Keratinocyte (primary cell): ENCODE data around the gene ADAMTSL4. TPM values are rescaled to one million over a fixed set of nuclear protein-coding genes. Genes with fewer than 3 reads are reported as not detected.

ENCODE experiments used
- DNase-seq: peaks from one replicate; pipeline ENCODE4 v3.0.0-alpha.2; 2011; ENCODE audit warnings: low read depth, missing footprints, low spot score
- FAIRE-seq: peaks from 2 replicates; lab custom pipeline; 2011; peaks lifted over from hg19 to GRCh38; lab: Jason Lieb, UNC
- H2AFZ ChIP-seq: 2 replicates; pipeline ENCODE4 v1.6.0; 2012; ENCODE audit warnings: low read length, control low read depth, inconsistent platforms; ENCODE audit not compliant: control insufficient read depth
- H3K27ac ChIP-seq: 2 replicates; pipeline ENCODE4 v1.5.1; 2011; ENCODE audit warnings: low read length; ENCODE audit not compliant: control insufficient read depth, insufficient read depth
- H3K27me3 ChIP-seq: 3 replicates; pipeline ENCODE4 v1.6.0; 2011; ENCODE audit warnings: low read length; ENCODE audit not compliant: control insufficient read depth, insufficient read depth; ENCODE audit errors: extremely low read depth
- H3K36me3 ChIP-seq, 2 experiments: 2 replicates in 1 of 2; 3 replicates in 1 of 2; pipeline ENCODE4 v1.5.1; 2011; ENCODE audit warnings: low read length in 2 of 2, mild to moderate bottlenecking in 1 of 2; ENCODE audit not compliant: control insufficient read depth in 2 of 2, insufficient read depth in 2 of 2; ENCODE audit errors: extremely low read depth in 1 of 2
- H3K4me1 ChIP-seq: 3 replicates; pipeline ENCODE4 v1.5.1; 2011; ENCODE audit warnings: low read length; ENCODE audit not compliant: control insufficient read depth, insufficient read depth; ENCODE audit errors: extremely low read depth
- H3K4me2 ChIP-seq: 3 replicates; pipeline ENCODE4 v1.6.0; 2011; ENCODE audit warnings: low read depth, low read length; ENCODE audit not compliant: control insufficient read depth, insufficient read depth; ENCODE audit errors: extremely low read depth
- H3K4me3 ChIP-seq, 3 experiments: fragments of 200-600 bp in 1 of 3; sonication (generic) in 1 of 3; 2 replicates in 2 of 3; 3 replicates in 1 of 3; pipeline ENCODE4 v1.5.1; 2011 to 2016; ENCODE audit warnings: low read length in 3 of 3, mild to moderate bottlenecking in 3 of 3, control low read depth in 2 of 3, inconsistent platforms in 1 of 3, low read depth in 1 of 3, mixed read lengths in 1 of 3, mixed run types in 1 of 3, moderate library complexity in 1 of 3; ENCODE audit not compliant: control insufficient read depth in 2 of 3, insufficient read depth in 2 of 3; ENCODE audit errors: extremely low read depth in 1 of 3
- H3K79me2 ChIP-seq: 2 replicates; pipeline ENCODE4 v1.6.0; 2012; ENCODE audit warnings: low read length; ENCODE audit not compliant: control insufficient read depth, insufficient read depth
- H3K9ac ChIP-seq: 3 replicates; pipeline ENCODE4 v1.6.0; 2011; ENCODE audit warnings: low read length; ENCODE audit not compliant: control insufficient read depth, insufficient read depth; ENCODE audit errors: extremely low read depth
- H3K9me1 ChIP-seq: 3 replicates; pipeline ENCODE4 v1.6.0; 2011; ENCODE audit warnings: low read length; ENCODE audit not compliant: control insufficient read depth, insufficient read depth; ENCODE audit errors: extremely low read depth
- H3K9me3 ChIP-seq: 2 replicates; pipeline ENCODE4 v1.5.1; 2012; ENCODE audit warnings: low read depth, low read length; ENCODE audit not compliant: control insufficient read depth
- H4K20me1 ChIP-seq: 3 replicates; pipeline ENCODE4 v1.6.0; 2011; ENCODE audit warnings: low read length; ENCODE audit not compliant: control insufficient read depth, insufficient read depth; ENCODE audit errors: extremely low read depth
- CTCF ChIP-seq, 3 experiments: IDR thresholded peaks in 1 of 3; conservative IDR thresholded peaks in 1 of 3; optimal IDR thresholded peaks in 1 of 3; 2 replicates in 2 of 3; 3 replicates in 1 of 3; pipeline versions ENCODE3 to v1.5.1; 2011; ENCODE audit warnings: low read length in 3 of 3, mild to moderate bottlenecking in 3 of 3, moderate library complexity in 2 of 3, control low read depth in 1 of 3, inconsistent platforms in 1 of 3; ENCODE audit not compliant: insufficient read depth in 2 of 3; ENCODE audit errors: extremely low read depth in 1 of 3
- EZH2 ChIP-seq: IDR thresholded peaks from one replicate; pipeline ENCODE4 v1.6.1; 2012; ENCODE audit warnings: inconsistent platforms, mild to moderate bottlenecking, low read length, moderate library complexity
- dilution Hi-C: fragments of 300-500 bp; cut with MboI; formaldehyde crosslinking; loops from one replicate; pipeline ENCODE4 v1.7.0; 2020; ENCODE audit warnings: low sequenced_read_pairs; ENCODE audit not compliant: extremely low pct_ligation_motif_present
- polyA plus RNA-seq, 5 experiments: library from polyadenylated mRNA; depleted of rRNA in 3 of 5; stranded (reverse) in 3 of 5; stranded (forward) in 1 of 5; unstranded in 1 of 5; fragments of >200 nt; gene quantifications; 1 replicate in 1 of 5; 2 replicates in 3 of 5; 3 replicates in 1 of 5; pipeline versions ENCODE4 v1.2.1 to v1.2.3, GENCODE V29; 2011 to 2012; ENCODE audit warnings: missing spikeins in 2 of 5, low read depth in 1 of 5, low replicate concordance in 1 of 5

The ADAMTSL4 gene
- polyA plus RNA-seq, 1 donor (not counting 4 experiments of a cell fraction or from before 2014, with no cell fraction given) = 7.0 TPM

DNA sequence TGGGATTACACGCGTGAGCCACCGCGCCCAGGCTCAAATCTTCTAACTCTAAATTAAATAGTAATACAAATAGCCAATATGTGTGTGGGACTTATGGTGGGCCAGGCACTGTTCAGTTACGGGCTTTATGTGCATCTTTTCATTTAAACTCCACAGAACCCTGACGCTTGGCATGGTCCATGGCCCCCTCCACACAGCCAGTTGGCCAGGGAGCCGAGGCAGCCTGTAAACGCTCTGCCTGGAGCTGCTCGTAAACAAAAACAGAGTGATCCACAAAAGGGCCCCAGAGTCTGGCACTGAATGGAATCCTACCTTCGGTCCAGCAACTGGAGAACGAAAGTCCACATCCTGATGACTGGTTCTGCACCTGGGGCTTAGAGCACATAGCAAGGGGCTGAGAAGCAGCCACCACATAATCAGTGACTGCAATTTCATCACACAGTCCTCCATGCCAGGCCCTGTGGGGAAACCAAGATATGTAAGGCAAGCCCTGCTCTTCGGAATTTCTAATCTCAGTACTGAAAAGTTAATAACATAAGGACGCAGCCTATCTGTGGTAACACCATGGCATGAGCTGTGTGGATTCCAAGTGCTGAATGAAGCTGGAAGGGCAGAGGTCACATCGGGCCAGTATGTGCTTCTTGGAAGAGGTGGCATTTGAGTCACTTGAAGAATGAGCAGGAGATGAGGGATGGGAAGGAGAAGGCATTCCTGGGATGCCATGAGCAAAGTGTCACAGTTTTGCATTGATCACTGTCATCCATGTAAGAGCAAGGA lies 13.5 kb upstream of the ADAMTSL4 start:
- H3K4me2 ChIP-seq = no peak overlapping the region
- H3K9me1 ChIP-seq = no peaks in the 10 kb centered on the region
- DNase-seq = no peak
- H3K36me3 ChIP-seq = no peaks in the 10 kb centered on the region
- no peaks in the 10 kb centered on the region for H3K9me3 ChIP-seq
- H3K4me3 ChIP-seq = no peak overlapping the region
- no peaks in the 10 kb centered on the region for H4K20me1 ChIP-seq
- no peak for FAIRE-seq
- TF ChIP-seq CTCF (optimal IDR thresholded peaks at IDR 0.05 in 1 of 3, IDR thresholded peaks at IDR 0.05 in 1 of 3, conservative IDR thresholded peaks at IDR 0.05 in 1 of 3; ENCODE audit: extremely low read depth in 1 of 3, insufficient read depth in 2 of 3, low read length in 3 of 3) (no peak), EZH2 (no peak)
- H2AFZ ChIP-seq = no peak overlapping the region
- H3K27me3 ChIP-seq = no peaks in the 10 kb centered on the region
- no peak overlapping the region for H3K27ac ChIP-seq
- dilution Hi-C loops = no loop called here
- H3K4me1 ChIP-seq = peaks cover 46% of the 10 kb centered on the region
- H3K9ac ChIP-seq = no peak overlapping the region
- H3K79me2 ChIP-seq = no peaks in the 10 kb centered on the region

- DNase-seq = no peak
- peak overlapping the region; percentile 72 for H2AFZ ChIP-seq
- H3K79me2 ChIP-seq = no peaks in the 10 kb centered on the region
- FAIRE-seq = no peak
- H3K36me3 ChIP-seq = no peaks in the 10 kb centered on the region
- TF ChIP-seq CTCF (optimal IDR thresholded peaks at IDR 0.05 in 1 of 3, IDR thresholded peaks at IDR 0.05 in 1 of 3, conservative IDR thresholded peaks at IDR 0.05 in 1 of 3; ENCODE audit: extremely low read depth in 1 of 3, insufficient read depth in 2 of 3, low read length in 3 of 3) (no peak), EZH2 (no peak)
- no peaks in the 10 kb centered on the region for H4K20me1 ChIP-seq
- H3K9me1 ChIP-seq = no peaks in the 10 kb centered on the region
- dilution Hi-C loops = no loop called here
- H3K27ac ChIP-seq = peak overlapping the region; percentile 78
- H3K9me3 ChIP-seq = no peaks in the 10 kb centered on the region
- H3K4me1 ChIP-seq = peaks cover 45% of the 10 kb centered on the region
- H3K9ac ChIP-seq = no peak overlapping the region
- H3K4me2 ChIP-seq = peak overlapping the region; percentile 79
- no peak overlapping the region for H3K4me3 ChIP-seq
- no peaks in the 10 kb centered on the region for H3K27me3 ChIP-seq
Measured at GRCh38 chr1:150536836-150537731, 12.1 kb upstream of the ADAMTSL4 start.
